K562 (cell line): ENCODE measurements around the gene TENM3. TPM values are rescaled to one million over a fixed set of nuclear protein-coding genes. Genes with fewer than 3 reads are reported as not detected.

Experiments used
- ATAC-seq: fragments of 200-7000 bp; cut with Tn5 transposase; 3 replicates; pipeline ENCODE4 v1.9.1; 2020; ENCODE audit warnings: moderate library complexity
- BruUV-seq: library from RNA; stranded (reverse); fragments of 400-500 nt; replicated peaks from 2 replicates; lab custom pipeline; 2021; lab: Mats Ljungman, UMichigan
- CTCF ChIA-PET: fragments of 300-600 bp; formaldehyde crosslinking; extraction: SDS; loops from one replicate; lab custom pipeline; 2021; ENCODE audit warnings: low intra/inter-chr PET ratio; lab: Yijun Ruan, JAX
- POLR2A ChIA-PET: fragments of 300-600, 350-650 bp; sonication (Branson Sonifier 250); formaldehyde crosslinking; extraction: SDS; loops from one replicate; lab custom pipeline; 2021; ENCODE audit warnings: antibody characterized with exemption, inconsistent platforms; lab: Yijun Ruan, JAX
- DNase-seq, 4 experiments: peaks; one replicate each; pipeline versions ENCODE4 v3.0.0 to v3.0.0-alpha.2; 2011 to 2018; ENCODE audit warnings: low spot score in 3 of 4, mixed read lengths in 3 of 4; ENCODE audit errors: extremely low read depth in 1 of 4
- FAIRE-seq: peaks from 2 replicates; lab custom pipeline; 2011; peaks lifted over from hg19 to GRCh38; lab: Jason Lieb, UNC
- H2AFZ ChIP-seq: 2 replicates; pipeline ENCODE4 v1.6.0; 2011; ENCODE audit warnings: low read depth, low read length, control low read depth, inconsistent platforms
- H3K27ac ChIP-seq: fragments of 200-600 bp; 3 replicates; pipeline ENCODE4 v1.8.0; 2011; ENCODE audit warnings: low read depth, mild to moderate bottlenecking, control low read depth, inconsistent platforms, low read length, moderate library complexity, mixed read lengths; ENCODE audit errors: extremely low read depth
- H3K27me3 ChIP-seq, 2 experiments: fragments of 300-600 bp in 1 of 2; 2 replicates in 1 of 2; 3 replicates in 1 of 2; pipeline versions ENCODE4 v1.6.0 to v1.8.0; 2011; ENCODE audit warnings: inconsistent platforms in 2 of 2, low read length in 2 of 2, mild to moderate bottlenecking in 1 of 2, mixed read lengths in 1 of 2, moderate library complexity in 1 of 2; ENCODE audit not compliant: control insufficient read depth in 2 of 2, insufficient read depth in 2 of 2
- H3K36me3 ChIP-seq: fragments of 300-600 bp; 3 replicates; pipeline ENCODE4 v1.8.0; 2011; ENCODE audit warnings: mild to moderate bottlenecking, low read length, inconsistent platforms; ENCODE audit not compliant: control insufficient read depth, insufficient read depth
- H3K4me1 ChIP-seq, 2 experiments: fragments of 200-600 bp in 1 of 2; replicated peaks in 1 of 2; 2 replicates in 1 of 2; 3 replicates in 1 of 2; pipeline versions ENCODE4 v1.5.1 to v1.8.0; 2011; ENCODE audit warnings: inconsistent platforms in 2 of 2, low read length in 2 of 2, mild to moderate bottlenecking in 1 of 2, mixed read lengths in 1 of 2, moderate library complexity in 1 of 2; ENCODE audit not compliant: control insufficient read depth in 2 of 2, insufficient read depth in 2 of 2
- H3K4me2 ChIP-seq: 2 replicates; pipeline ENCODE4 v1.6.1; 2011; ENCODE audit warnings: low read length, control low read depth, inconsistent platforms, mixed read lengths; ENCODE audit not compliant: insufficient read depth
- H3K4me3 ChIP-seq: fragments of 200-600 bp; sonication (generic), shearing (Covaris generic); 2 replicates; pipeline ENCODE4 v1.5.1; 2016; ENCODE audit warnings: control low read depth, inconsistent platforms
- H3K79me2 ChIP-seq: fragments of 200-600 bp; 3 replicates; pipeline ENCODE4 v1.8.0; 2011; ENCODE audit warnings: low read length, inconsistent platforms; ENCODE audit not compliant: control insufficient read depth, insufficient read depth
- H3K9ac ChIP-seq, 2 experiments: 2 replicates each; pipeline versions ENCODE4 v1.6.0 to v1.6.1; 2011; ENCODE audit warnings: low read depth in 2 of 2, low read length in 2 of 2, control low read depth in 1 of 2, inconsistent platforms in 1 of 2, mild to moderate bottlenecking in 1 of 2, mixed read lengths in 1 of 2; ENCODE audit not compliant: insufficient read depth in 1 of 2
- H3K9me1 ChIP-seq: one replicate; pipeline ENCODE4 v1.6.0; 2011; ENCODE audit warnings: inconsistent platforms, mild to moderate bottlenecking, low read length, moderate library complexity; ENCODE audit not compliant: control insufficient read depth, insufficient read depth
- H3K9me3 ChIP-seq: replicated peaks from 2 replicates; pipeline ENCODE4 v1.5.1; 2011; ENCODE audit warnings: low read depth, low read length, inconsistent platforms; ENCODE audit not compliant: control insufficient read depth, insufficient read depth
- H4K20me1 ChIP-seq: replicated peaks from 2 replicates; pipeline ENCODE4 v1.6.1; 2011; ENCODE audit warnings: low read length, inconsistent platforms, mixed read lengths; ENCODE audit not compliant: control insufficient read depth, insufficient read depth
- CBFA2T2 ChIP-seq: fragments of 450-650 bp; conservative IDR thresholded peaks from 2 replicates; pipeline ENCODE4 v1.6.1; 2017; ENCODE audit warnings: mild to moderate bottlenecking
- ELF2 ChIP-seq: fragments of 250-450 bp; sonication (Bioruptor Pico); IDR thresholded peaks from 2 replicates; pipeline ENCODE4 v1.5.0; 2021; ENCODE audit warnings: mild to moderate bottlenecking
- HIVEP1 ChIP-seq: fragments of 250-450 bp; sonication (Bioruptor Pico); IDR thresholded peaks from 2 replicates; pipeline ENCODE4 v1.4.0; 2020; ENCODE audit warnings: mild to moderate bottlenecking
- MNT ChIP-seq, 2 experiments: fragments of 450-650 bp; conservative IDR thresholded peaks; 2 replicates each; pipeline ENCODE4 v1.6.1; 2017; ENCODE audit warnings: mild to moderate bottlenecking in 2 of 2, moderate library complexity in 2 of 2
- NR2F6 ChIP-seq: fragments of 450-650 bp; formaldehyde crosslinking; IDR thresholded peaks from 2 replicates; pipeline ENCODE4 v1.4.0; 2020; ENCODE audit warnings: mild to moderate bottlenecking
- PHB ChIP-seq: fragments of 250-450 bp; sonication (Bioruptor Pico); IDR thresholded peaks from 2 replicates; pipeline ENCODE4 v1.5.0; 2021
- RERE ChIP-seq: sonication (generic); formaldehyde crosslinking; IDR thresholded peaks from 2 replicates; pipeline ENCODE4 v1.8.0; 2023; ENCODE audit warnings: missing genetic modification reagents, mild to moderate bottlenecking, borderline replicate concordance
- RHOXF2B ChIP-seq: fragments of 250-450 bp; sonication (Bioruptor Pico); conservative IDR thresholded peaks from 2 replicates; pipeline ENCODE4 v1.5.1; 2021
- SMAD4 ChIP-seq: fragments of 250-450 bp; sonication (Bioruptor Pico); conservative IDR thresholded peaks from 2 replicates; pipeline ENCODE4 v1.8.0; 2021; ENCODE audit warnings: inconsistent platforms, mild to moderate bottlenecking, moderate library complexity
- THAP12 ChIP-seq: fragments of 250-450 bp; sonication (Bioruptor Pico); IDR thresholded peaks from 2 replicates; pipeline ENCODE4 v1.9.0; 2021; ENCODE audit warnings: mild to moderate bottlenecking, inconsistent platforms
- TRIM25 ChIP-seq: fragments of 450-650 bp; IDR thresholded peaks from 2 replicates; pipeline ENCODE4 v1.7.0; 2016; ENCODE audit warnings: borderline replicate concordance
- ZNF224 ChIP-seq: sonication (generic); formaldehyde crosslinking; IDR thresholded peaks from 2 replicates; pipeline ENCODE4 v1.8.0; 2022; ENCODE audit warnings: mild to moderate bottlenecking, missing genetic modification reagents
- ZNF41 ChIP-seq: fragments of 250-450 bp; sonication (Bioruptor Pico); conservative IDR thresholded peaks from 2 replicates; pipeline ENCODE4 v1.4.0; 2020; ENCODE audit warnings: mild to moderate bottlenecking
- WGBS: fragments of 100-300 bp; shearing (Covaris generic); methylation state at CpG from one replicate; pipeline ENCODE4 v1.1.6; 2016; ENCODE audit warnings: low coverage, mixed read lengths; ENCODE audit not compliant: insufficient coverage; ENCODE audit errors: missing lambda C conversion rate; 5-methylcytosine and 5-hydroxymethylcytosine counted together
- in situ Hi-C: fragments of 300-500 bp; cut with MboI; formaldehyde crosslinking; loops from 4 replicates; pipeline ENCODE4 v1.15.0; 2018; ENCODE audit warnings: inconsistent platforms, mixed read lengths
- intact Hi-C: fragments of 100-400 bp; cut with micrococcal nuclease; formaldehyde crosslinking; loops from 2 replicates; pipeline ENCODE4 v1.14.2; 2022
- polyA plus RNA-seq, 8 experiments: library from polyadenylated mRNA; depleted of rRNA in 4 of 8; stranded (reverse) in 5 of 8; unstranded in 3 of 8; fragments of >200 nt; fragmentation: Nextera tagmentation in 2 of 8; fragmentation: Illumina TruSeq in 1 of 8; extraction: Ambion mirVana in 2 of 8; extraction: Trizol in 1 of 8; gene quantifications; 2 replicates each; pipeline versions ENCODE4 v1.2.1 to v1.2.3, GENCODE V29; 2011 to 2014; ENCODE audit warnings: inconsistent platforms in 1 of 8, missing spikeins in 1 of 8
- total RNA-seq, 7 experiments: library from RNA; depleted of rRNA in 6 of 7; stranded (reverse); fragments of >200 nt in 6 of 7; fragmentation: Illumina TruSeq in 2 of 7; extraction: Trizol in 2 of 7; gene quantifications; 2 replicates each; pipeline versions ENCODE4 v1.2.1 to v1.2.3, GENCODE V29; 2011 to 2021; ENCODE audit warnings: low replicate concordance in 1 of 7

TENM3 gene
- total and polyA plus RNA-seq, 9 of the 15 experiments (the other 6 are each of a cell fraction or from before 2014, with no cell fraction given): 0.01 to 0.02 TPM; not detected in 7

GRCh38 chr4:182575225-182575624 lies 332.0 kb downstream of the TENM3 start:
- Histone ChIP-seq H4K20me1 (no peaks in the 10 kb centered on the region), H3K9me3 (no peaks in the 10 kb centered on the region), H3K4me3 (no peak overlapping the region), H3K4me1 (no peaks in the 10 kb centered on the region), H3K9me1 (no peaks in the 10 kb centered on the region), H3K27ac (no peak overlapping the region), H3K79me2 (no peaks in the 10 kb centered on the region), H2AFZ (no peak overlapping the region), H3K27me3 (no peaks in the 10 kb centered on the region), H3K4me2 (no peak overlapping the region), H3K9ac (no peak overlapping the region), H3K36me3 (no peaks in the 10 kb centered on the region)
- no peak for FAIRE-seq
- ChIA-PET CTCF (no interaction called here), POLR2A (no interaction called here)
- DNase-seq: no peak
- intact Hi-C loops (no loop called here), in situ Hi-C loops (no loop called here)
- ATAC-seq: no peak
- no TSS peak for BruUV-seq
- WGBS: 0% methylated on average over 6 of the region's 6 CpGs
- TF ChIP-seq MNT (conservative IDR thresholded peaks at IDR 0.05) (no peak), SMAD4 (CRISPR knock-in tag) (no peak), PHB (CRISPR knock-in tag) (no peak), ZNF41 (CRISPR knock-in tag) (no peak), THAP12 (CRISPR knock-in tag) (no peak), NR2F6 (CRISPR knock-in tag) (no peak), ELF2 (CRISPR knock-in tag) (no peak), ZNF224 (CRISPR knock-in tag) (no peak), RHOXF2B (CRISPR knock-in tag) (no peak), RERE (no peak), TRIM25 (no peak), HIVEP1 (no peak), CBFA2T2 (no peak)
